Measurements from ENCODE around the gene MOV10L1.

The MOV10L1 gene

DNA sequence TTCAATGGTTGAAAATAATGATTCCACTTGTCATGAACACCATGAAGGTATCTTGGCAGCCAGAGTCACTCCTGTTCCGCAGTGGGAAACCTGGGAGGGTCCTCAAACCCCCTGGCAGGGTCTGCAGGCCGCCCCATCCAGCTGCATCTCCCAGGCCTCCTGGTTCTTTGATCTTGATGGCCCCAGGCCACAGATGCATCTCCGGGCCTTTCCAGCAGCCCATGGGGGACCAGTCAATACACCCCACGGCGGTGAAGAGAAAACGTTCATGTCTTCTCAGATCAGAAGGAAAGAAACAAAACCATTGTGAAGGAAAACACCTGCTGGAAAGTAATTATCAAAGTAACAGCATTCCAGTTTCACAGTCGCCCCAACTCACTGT lies 29.9 kb upstream of the MOV10L1 start:
- DNase-seq, result no peak

- DNase-seq, result no peak
Observed at GRCh38 chr22:50060441-50061140, 29.2 kb upstream of the MOV10L1 start.

DNA sequence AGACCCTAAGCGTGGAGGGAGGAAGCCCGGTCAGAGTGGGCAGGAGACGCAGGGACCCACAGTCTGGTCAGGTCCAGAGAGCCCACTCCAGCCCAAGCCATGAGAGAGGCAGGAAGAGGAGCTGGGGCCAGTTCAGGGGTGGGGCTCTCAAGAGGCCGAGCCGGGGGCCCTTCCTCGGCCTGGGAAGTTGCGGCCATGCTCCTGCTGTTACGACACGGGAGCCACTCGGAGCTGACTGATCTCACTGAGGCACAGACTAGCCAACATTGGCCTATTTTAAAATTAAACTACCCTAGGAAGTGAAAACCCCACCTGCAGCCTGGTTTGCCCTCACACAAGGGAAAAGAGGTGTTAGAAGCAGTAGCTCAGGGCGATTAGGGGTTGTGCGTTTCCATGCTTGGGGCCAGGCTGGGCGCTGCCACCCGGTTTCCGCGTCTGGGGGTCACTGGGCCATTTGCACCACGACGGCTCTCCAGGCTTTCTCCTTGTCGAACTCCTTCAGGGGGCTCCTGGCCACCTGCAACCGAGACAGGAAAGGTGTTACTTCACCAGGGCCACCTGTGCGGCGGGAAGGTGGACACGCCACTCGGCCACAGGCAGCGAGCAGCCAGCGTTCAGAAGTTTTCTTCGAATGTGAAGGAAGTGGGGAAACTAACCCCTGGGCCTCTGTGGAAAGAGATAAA lies 28.5 kb upstream of the MOV10L1 start:
- DNase-seq, result no peak

- DNase-seq, result no peak
Observed at GRCh38 chr22:50061824-50062355, 27.9 kb upstream of the MOV10L1 start.

GRCh38 chr22:50062509-50063135 lies 27.2 kb upstream of the MOV10L1 start:
- DNase-seq, result no peak

GRCh38 chr22:50063589-50064393 lies 26.0 kb upstream of the MOV10L1 start:
- DNase-seq, result no peak

GRCh38 chr22:50064453-50064852 lies 25.4 kb upstream of the MOV10L1 start:
- no peak for DNase-seq

DNA sequence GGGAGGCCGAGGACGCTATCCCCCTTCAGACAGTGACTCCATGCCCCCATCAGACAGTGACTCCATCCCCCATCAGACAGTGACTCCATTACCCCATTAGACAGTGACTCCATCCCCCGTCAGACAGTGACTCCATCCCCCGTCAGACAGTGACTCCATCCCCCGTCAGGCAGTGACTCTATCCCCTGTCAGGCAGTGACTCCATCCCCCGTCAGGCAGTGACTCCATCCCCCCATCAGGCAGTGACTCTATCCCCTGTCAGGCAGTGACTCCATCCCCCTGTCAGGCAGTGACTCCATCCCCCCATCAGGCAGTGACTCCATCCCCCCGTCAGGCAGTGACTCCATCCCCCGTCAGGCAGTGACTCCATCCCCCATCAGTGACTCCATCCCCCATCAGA lies 22.6 kb upstream of the MOV10L1 start:
- DNase-seq, result no peak

- no peak for DNase-seq
Observed at GRCh38 chr22:50068096-50068495, 21.7 kb upstream of the MOV10L1 start.

GRCh38 chr22:50070366-50070765 lies 19.4 kb upstream of the MOV10L1 start:
- no peak for DNase-seq

- no peak for DNase-seq
Observed at GRCh38 chr22:50071432-50072166, 18.2 kb upstream of the MOV10L1 start.

DNA sequence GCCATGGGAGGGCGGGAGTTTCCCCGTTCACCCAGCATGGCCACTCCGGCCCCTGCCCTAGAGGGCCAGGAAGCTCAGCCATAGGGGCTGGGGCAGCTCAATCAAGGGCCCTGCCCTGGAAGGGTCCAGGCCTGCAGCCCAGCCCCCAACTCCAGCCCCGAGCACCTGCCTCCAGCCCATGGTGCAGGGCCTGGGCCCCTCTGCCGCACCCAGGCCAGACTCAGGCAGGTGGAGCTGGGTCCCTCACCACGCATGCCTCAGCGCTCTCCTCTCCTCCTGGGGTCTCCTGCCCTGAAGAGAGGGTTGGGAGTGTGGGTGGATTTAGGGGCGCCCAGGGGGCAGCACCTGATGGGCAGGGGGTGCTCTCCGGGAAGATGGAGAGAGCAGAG lies 17.6 kb upstream of the MOV10L1 start:
- DNase-seq, result no peak

DNA sequence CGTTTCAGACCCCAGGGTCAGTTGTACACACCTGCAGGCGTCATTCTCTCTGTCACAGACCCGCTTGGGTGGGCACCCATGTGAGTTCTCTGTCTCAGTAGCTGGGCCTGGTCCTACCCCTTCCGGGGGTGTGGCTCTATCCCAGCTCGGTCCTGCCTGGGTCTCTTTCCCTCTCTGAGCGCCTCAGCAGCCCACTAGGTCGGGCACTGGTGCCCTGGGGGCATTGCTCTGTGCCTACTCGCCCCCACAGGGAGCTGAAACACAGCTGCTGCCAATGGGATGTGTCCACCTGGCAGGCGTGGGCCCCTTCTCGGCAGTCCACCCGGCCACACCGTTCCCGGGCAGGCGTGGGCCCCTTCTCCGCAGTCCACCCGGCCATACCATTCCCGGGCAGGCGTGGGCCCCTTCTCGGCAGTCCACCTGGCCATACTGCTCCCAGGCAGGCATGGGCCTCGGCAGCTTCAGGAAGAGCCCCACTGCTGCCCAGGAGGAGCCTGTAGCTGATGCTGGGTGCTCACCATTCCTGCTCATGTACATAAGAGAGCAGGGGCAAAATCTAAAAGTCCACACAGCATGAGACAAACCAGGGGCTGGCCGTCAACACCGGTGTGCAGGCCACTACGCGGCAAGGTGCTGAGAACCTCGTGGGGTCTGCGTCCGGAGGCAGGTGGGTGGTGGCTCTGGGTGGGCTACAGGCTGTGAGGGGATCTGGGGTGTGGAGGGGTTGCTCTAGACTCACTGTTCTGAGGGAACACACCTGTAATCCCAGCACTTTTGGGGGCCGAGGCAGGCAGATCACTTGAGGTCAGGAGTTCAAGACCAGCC lies 16.9 kb upstream of the MOV10L1 start:
- DNase-seq, result no peak

DNA sequence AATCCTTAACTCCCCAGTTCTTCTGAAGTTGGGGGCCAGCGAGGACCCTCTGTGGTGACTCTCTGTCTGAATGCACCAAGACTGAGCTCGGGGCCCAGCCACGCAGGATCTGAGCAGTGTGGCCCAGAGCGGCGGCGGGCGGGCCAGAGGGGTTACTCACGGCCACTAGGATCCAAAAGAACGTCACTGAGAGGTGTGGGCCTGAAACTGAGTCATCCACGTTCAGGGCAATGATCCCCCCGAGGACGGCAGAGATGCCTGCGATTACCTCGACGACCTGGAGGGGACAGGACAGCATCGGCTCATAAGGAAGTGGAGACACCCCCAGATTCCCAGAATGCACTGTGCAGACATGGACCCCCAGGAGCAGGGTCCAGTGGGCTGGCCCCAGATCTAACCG lies 15.8 kb upstream of the MOV10L1 start:
- no peak for DNase-seq

DNA sequence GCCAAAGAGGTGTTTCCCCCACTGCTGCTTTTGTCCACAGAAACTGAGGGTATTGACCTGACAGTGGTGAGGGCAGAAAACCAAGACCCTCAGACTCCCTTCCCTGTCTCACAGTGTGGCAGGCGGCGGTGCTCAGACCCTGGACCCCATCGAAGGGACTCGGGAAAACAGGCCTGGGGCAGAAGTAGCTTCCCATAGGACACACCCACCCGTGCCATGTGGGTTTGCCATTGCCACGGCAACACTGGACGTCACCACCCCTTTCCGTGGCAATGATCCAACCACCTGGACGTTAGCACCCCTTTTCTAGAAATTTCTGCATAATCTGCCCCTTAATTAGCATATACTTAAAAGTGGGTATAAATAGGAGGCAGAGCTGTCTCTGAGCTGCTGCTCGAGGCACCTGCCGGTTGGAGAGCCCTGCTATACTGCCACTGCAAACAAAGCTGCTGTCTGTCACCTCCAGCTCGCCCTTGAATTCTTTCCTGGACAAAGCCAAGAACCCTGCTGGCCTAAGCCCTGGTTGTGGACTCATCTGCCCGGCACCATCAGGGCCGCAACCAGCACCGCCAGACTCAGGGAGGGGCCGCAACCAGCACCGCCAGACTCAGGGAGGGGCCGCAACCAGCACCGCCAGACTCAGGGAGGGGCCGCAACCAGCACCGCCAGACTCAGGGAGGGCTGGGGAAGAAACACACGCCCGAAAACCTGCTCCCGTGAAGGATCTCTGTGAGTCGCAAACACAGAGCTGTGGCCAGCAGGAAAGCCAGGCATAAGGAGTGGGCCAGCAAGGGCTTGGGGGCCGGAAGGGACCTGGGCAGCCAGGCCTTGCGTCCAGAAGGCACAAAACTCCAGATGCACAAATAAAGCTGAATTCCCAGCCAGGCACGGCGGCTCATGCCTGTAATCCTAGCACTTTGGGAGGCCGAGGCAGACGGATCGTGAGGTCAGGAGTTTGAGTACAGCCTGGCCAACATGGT lies 15.0 kb upstream of the MOV10L1 start:
- no peak for DNase-seq

DNA sequence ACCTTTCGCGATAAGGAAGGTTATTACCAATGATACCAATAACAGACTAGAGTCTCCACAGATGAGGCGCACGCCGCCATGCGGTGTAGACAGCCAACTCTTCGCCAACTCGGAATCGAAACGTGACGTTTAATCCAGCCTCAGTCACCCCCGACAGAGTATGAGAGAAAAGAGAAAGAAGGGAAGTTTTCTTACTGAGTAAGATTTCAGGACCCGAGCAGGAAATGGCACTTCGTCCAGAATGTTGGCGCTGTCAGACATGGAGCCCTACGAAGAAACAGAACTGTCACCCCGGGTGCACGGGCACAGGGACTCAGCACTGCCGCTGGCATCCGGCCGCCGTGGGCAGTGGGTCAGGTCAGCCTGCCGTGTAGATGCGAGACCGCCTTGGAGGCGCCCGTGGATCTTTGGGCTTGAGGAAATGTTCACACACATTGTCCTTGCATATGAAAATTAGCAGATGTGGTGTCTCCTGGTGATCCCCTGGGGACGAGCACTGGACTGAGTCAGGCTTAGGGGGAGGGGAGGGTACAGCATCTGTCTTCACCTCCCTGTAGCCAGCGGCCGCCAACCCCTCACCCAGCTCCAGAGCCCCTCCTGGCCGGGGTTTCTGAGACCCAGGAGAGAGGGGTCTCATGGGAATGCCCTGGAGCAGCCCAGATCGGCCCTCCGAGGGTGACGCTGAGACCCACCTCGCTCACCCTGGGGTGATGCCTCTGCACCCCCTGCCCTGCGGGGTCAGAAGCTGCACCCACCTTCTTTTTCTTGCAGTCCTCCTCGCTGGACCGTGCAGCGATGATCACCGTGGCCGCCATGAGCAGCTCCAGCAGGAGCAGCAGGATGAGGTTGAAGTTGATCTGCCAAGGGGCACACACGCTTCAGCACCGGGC lies 12.9 kb upstream of the MOV10L1 start:
- DNase-seq, result no peak

DNA sequence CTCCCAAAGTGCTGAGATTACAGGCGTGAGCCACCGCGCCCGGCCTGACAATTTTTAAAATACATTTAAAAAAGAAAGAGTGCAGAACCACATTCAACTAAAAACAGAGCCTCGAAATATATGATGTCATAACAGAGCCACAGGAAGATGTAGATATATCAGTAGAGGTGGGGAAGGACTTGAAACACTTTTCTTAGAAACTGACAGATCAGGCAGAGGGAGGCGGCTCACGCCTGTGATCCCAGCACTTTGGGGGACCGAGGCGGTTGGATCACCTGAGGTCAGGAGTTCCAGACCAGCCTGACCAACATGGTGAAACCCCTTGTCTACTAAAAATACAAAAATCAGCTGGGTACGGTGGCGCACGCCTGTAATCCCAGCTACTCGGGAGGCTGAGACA lies 11.6 kb upstream of the MOV10L1 start:
- DNase-seq, result no peak

- DNase-seq, result no peak
Observed at GRCh38 chr22:50078761-50079160, 11.0 kb upstream of the MOV10L1 start.

- no peak for DNase-seq
Observed at GRCh38 chr22:50080077-50080465, 9.7 kb upstream of the MOV10L1 start.
